HG02840 (cell line): ENCODE data around the gene UNK.
A peak's percentile ranks its signal among the peaks of the same experiment; 100 is the strongest.
"Not testable (repeated sequence)": the region's sequence is repeated elsewhere in the genome, so short reads cannot be mapped to it uniquely, and the experiment has no call there.

Source experiments
- ATAC-seq: cut with Tn5 transposase; IDR thresholded peaks from one replicate; pipeline ENCODE4 v1.9.1; 2021; ENCODE audit warnings: mild to moderate bottlenecking, moderate library complexity, moderate number of reproducible peaks; ENCODE audit not compliant: unreplicated experiment, low FRiP score

The UNK gene

DNA sequence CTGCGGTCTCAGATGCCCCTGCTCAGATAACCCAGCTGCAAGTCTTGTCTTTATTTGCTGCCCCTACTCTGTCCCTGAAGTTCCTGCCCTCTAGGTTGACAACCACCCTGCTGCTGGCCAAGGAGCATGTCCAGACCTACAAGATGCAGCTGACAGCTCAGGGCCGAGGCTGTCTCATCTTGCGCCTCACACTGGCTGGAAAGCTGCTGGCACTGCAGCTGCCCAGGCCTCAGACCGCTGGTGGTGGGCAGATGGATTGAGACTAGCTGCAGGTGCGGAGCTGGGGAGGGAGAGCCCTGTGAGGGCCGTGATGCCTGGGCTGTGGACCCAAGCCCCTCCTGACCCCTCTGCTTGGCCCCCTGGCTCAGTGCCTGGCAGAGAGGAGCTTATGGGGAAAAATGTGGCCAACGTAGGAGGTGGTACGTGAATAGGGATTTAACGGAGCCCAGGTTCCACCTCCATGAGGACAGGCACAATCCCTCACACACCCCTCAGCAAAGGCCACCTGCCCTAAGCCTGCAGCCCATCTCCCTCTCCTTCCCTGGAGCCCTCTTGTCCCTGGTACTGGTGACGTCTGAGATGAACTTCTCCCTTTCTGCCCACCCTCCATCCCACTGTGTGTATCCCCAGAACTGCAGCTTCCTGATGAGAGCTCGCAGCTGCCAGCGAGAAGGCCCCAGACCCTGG is 11.3 kb upstream of the UNK start:
- ATAC-seq = no peak

DNA sequence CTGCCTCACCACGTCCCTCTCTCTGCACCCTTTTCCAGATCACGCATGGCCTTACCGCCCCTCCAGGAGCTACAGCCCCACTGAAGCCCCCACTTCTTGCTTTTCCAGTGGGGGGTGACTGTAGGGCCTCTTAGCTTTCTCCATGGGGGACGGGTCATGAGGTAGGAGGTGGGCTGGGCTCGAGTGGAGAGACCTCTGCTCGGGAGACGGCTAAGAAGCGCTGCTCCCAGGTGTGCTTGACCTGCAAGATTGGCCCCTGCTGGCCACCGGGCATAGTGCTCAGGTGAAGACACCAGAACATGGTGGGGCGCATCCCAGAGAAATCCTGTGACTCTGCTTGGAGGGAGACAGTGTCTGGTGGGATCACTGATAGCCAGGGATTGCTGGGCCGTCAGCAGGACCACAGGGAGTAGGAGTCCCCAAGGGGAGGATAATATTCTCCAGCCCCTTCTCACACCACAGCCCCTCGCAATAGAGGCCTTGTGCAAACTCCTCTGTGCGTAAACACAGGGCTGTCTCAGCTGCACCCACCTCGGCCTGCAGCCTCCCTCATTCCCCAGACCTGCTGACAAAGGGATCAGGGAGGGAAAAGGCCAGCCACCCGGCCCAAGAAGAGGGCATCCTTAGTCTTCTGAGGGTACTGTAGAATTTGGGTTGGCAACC is 10.7 kb upstream of the UNK start:
- no peak for ATAC-seq

DNA sequence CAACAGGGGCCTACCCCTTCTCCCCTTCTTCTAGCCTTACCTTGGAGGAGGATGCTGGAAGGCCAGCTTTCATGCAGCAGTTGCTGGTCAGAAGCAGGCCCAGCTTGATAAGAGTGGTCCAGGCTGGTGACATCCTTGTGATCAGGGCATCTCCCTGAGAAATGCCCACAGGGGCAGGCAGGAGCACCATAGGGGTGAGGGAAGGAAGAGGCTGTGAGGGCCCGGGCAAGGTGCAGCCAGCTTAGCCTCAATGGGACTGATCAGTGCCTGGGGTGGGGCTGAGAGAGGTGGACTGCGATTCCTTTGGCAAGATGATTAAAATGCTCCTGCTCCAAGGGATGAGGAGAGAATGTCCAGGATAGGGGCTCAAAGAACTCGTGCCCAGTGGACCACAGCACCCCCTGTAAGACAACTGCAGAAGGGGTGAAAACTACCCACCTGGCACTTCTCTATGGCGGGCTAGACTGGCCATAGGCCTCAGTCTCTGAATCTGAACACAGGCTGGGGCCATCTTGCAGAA is 10.1 kb upstream of the UNK start:
- ATAC-seq = no peak

DNA sequence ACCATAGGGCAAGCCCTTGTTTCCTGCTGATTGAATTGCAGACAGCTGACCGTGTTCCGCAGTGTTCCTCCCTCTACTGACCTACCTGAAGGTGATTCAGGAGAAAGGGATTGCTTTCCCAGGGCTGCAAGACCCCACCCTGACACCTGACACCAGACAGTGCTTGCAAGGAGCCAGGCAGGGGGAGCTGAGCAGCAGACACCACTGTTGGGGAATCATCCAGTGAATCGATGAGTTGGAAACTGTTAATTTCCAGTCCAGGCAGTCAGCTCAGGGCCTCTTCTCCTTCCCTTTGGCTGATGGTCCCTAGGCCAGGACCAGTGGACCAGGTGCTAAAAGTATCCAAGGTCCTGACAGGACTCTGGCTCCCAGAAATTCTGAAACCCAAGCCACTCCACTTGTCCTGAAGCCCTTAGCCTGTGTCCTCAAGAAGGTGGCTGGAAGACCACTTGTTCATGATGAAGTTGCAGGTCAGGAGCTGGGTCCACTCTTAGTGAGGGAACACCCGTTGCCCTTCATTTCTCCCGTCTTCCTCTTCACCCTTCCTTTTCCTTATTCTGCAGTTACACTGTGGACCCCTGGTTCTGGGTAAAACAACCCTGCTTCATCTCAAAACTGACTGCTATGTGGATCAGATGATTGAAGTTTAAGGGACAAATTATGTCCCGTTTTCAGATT is 9.5 kb upstream of the UNK start:
- ATAC-seq = no peak

DNA sequence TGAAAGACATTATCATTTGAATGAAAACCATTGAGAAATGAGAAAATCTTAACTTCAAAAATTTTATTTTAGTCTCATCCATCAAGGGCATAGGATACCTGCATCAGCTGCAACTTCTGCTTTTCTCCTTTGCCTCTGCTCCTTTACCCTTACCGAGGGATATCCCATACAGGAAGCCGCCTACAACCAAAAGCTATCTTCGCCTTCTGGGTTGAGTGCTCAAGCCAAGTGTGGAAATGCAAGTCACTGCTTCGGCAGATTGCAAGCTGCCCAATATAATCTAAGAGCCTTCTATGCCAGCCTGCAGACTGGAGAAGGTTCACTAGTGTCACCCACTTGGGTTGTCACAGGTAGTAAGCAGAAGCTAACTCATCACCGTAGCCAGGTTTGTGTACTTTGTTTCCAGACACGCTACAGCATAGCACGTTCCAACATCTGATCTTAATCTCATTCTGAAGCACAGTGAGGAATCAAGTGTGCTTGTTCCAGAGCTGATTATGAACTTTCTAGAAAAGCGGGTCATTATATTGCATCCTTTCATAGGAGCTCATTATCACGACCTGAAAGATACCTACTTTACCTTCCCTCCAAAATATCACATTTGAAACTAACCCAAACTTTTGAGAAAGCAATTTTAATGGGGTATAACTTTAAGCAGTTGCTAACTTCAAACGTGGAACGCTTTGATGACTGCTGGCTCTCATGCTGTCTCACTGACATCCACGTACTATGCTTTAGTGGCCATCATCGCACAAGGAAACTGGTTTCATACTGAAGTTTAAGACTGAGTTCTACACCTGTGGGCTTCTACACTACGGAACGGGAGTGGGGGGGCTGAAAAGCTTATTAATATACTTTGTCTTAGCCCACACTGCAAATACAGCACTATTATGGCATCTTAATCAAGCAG is 8.0 kb upstream of the UNK start:
- ATAC-seq = no peak

DNA sequence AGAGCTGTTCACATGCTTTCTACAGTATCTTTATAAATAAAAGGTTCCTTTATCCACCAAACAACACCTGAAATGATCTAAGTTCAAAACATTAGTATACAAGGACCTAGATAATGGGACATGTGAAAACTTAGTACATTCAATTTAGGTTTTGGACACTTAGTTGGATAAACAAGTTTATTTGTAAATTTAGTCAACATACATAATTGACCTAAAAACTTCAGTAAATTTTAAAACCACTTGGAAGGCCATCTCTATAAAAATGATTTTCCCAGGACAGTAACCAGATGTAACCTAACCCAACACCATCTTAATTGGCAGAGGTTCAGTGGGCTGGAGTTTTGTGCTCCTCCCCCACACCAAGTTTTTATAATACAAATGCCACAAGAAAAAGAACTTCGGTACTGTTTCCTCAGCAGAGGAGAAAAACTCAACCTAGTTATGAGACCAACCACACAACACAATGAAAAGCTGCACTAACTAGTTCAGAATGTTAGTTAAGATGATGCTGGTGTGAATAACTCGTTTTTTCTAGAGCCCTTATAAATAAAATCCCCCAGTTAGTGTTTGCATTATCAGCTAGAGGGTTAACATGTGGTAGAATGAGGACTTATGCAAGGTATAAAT is 7.2 kb upstream of the UNK start:
- ATAC-seq = no peak

DNA sequence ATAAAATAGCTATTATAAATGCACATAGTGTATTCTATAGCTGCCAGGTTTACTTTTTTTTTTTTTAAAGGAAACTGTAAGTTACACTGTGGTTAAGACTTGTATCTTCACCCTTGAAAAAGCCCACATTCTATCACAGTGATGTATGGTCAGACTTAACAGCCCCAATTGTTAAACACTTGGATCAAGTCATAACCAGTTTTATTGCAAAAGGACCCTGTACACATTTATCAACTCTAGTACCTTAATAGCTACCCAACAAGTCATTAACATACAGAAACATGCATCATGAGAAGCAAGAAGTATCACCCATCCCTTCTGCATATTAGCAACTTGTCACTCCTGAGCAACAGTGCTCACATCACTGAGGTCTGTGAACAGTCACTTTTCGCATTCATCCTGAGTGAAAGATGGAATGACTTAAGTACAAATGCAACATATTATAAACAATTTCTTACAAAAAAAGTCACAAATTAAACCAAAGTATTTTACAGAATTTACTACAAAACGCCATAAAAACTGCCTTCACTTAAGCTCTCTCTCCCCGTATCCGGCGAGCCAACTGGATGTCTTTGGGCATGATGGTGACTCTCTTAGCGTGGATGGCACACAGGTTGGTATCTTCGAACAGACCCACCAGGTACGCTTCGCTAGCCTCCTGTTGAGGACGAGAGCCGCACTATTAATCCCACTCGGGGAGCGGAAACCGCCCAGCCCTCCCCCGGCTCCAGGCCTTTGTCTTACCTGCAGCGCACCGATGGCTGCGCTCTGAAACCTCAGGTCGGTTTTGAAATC is 6.3 kb upstream of the UNK start:
- ATAC-seq = not testable (repeated sequence)

DNA sequence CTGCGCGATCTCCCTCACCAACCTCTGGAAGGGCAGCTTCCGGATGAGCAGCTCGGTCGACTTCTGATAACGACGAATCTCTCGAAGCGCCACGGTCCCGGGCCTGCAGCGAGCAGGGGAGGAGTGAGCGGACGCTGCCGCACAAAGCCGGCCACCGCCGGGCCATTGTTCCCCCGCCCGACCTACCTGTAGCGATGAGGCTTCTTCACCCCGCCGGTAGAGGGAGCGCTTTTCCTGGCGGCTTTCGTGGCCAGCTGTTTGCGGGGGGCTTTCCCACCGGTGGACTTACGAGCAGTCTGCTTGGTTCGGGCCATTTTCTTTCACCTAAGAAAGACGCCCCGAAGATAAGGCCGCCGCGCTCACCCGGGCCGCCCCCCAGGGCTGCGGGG is 5.8 kb upstream of the UNK start:
- ATAC-seq = no peak

DNA sequence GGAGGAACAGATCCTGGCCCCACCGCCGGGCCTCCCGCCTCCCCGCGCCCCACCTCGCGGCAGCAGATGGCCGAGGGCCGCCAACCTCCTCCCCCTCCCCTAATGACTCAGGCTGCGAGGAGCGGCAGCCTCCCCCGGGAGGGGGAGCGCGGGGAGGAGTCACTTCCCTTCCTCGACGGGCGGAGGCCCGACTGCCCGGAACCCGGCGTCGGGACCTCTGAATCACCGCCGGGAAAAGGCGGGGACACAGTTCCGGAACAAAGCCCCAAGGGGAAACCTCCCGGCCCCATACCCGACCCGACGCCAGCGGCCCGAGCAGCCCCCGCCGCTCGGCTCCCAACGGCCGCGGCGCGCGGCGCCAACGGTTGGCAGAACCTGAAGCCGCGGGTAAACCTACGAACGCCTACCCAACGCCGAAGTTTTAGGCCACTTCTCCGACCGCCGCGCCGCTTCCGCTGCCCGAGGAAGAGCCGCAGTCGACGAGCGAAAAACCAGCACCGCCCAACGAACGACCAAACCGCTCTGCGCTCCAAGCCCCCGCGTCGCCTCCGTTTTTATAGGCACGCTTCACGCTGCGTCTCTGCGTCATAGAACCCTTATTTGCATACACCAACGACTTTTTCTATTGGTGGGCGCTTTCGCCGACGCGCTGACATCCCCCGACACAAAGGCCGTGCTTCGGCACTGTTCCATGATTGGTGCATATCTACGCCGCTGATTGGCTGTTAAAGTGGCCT is 5.2 kb upstream of the UNK start:
- ATAC-seq = peak; percentile 70

DNA sequence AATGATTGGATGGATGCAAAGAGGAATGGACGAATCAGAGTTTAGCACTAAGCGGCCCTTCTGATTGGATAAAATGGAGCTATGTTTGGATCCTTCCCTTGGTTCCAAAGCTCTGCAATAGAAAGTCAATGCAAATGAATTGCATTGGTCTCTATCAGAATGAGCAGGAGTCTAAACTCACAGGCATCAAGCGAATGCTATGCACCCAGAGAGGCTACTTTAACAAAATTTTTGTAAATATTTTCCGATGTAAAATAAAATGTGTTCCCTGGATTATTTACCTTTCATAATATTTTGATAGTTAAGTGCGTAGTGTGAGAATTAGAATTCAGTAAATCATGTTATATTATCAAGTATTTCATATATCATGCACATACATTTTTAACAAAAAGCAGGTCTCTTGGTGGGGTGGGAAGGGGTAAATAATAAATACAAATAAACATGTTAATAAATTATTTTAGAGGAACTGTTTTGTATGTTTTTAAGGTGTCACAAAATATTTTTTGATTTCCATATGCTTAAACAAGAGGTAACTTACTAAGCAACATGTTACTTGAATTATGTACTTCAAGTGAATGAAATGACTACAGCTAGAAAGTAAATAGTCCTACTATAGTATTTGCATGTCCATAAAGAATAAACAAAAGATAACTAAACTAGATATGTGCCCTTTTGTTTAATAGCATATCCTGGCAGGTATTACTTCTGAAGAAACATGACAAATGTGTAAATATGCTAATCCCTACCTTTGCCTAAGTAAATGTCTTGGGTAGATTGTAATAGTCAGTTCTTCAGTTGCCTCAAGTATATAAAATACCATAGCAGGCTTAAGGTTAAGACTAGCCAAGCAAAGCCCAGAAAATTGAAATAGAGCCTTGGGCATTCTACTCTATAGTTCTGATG is 4.4 kb upstream of the UNK start:
- ATAC-seq = no peak

DNA sequence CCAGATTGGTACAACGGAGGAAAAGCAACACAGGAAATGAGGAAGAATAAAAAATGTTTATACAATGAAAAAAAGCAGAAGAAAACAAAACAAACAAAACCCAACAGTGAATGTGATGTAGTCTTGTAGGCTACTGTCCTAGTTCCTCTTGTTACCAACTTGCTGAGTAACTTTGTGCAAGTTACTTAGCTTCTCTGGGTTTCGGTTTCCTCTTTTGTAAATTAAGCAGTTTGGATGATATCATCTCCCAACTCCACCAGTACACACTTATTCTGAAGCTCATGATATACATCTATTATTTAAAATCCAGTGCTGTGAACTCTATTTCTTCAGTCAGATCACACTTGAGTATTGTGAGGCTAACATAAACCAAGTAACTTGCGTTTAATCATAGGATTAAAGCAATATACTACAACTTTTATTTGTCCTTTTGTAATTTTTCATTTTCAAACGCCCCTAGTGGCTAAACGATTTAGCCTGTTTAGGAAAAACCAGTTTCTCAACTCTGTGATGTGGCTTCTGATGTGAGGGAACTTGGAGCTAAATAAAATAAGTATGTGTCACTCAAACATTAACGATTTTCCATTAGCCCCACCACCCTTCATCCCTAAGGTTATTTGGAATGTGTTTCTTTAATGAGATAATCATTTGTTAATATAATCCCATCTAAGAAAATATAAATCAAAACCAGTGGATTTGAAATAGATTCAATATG is 1.4 kb upstream of the UNK start:
- ATAC-seq = no peak

DNA sequence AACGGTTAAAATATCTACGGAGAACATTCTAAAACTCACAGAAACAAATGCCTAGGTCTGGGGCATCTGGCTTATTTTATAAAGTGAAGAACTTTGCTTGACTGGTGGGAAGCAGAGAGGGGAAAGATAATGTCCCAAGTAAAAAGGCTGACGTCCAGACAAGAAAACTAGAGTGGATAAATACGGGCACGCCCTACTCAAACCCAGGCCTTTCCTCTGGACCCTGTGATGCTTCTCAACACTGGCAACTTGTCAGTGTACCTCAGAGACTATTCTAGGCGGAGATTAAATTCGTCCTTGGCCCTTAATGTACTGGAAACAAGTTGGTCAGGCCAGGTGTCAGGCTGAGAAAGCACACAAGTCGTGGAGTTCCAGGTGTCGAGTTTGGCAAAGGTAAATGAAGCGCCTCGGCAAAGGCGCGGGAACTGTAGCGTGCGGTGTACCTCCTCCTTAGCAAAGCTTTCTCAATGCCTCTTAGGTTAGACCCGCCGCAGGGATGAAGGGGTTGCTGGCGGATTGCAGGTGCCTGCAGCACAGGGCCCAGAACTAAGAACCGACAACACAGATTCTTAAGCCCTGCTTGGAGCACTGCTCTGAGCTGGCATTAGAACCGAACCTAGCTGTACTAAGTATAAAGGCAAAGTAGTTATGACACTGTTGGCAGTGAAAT is 668 bp upstream of the UNK start:
- ATAC-seq = no peak

DNA sequence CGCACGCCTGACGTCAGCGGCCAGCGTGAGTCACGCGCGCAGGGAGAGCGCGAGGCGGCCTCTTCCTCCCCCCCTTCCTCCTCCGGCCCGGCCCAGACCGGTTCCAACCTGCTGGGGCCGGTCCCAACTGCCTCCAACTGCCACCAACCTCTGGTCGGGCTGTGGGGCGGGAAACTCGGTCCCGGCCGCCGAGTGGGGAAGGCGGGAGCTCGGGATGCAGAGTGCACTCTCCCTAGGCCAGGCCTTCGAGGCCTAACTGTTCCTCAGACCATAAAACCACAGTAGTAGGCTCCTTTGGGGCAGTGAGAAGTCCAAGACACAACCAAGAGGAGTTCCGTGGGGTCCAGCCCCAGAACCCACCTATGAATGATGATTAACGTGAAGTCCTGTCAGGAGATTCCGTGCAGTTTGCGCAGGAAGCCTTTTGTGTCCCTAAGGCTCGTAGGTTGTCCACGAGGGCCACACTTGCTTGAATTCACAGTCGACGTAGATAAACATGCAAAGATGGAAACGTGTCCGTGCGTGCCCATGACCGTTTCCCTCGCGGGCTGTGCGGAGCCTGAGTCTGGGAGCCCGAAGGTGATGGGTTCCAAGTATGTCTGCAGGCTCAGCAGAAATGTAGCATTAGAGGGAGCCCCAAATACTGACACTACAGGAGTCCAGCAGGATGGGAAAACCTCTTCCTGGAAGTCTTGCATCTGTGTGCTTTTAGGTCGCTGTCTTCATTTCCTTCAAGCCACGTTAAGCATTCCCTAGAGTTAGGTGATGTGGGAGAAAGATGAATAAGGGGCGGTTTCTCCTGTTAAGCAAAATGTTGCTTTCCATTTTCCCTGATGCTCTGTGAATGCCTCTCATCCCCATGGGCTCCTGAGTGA is 647 bp downstream of the UNK start:
- peak; percentile 57 for ATAC-seq

DNA sequence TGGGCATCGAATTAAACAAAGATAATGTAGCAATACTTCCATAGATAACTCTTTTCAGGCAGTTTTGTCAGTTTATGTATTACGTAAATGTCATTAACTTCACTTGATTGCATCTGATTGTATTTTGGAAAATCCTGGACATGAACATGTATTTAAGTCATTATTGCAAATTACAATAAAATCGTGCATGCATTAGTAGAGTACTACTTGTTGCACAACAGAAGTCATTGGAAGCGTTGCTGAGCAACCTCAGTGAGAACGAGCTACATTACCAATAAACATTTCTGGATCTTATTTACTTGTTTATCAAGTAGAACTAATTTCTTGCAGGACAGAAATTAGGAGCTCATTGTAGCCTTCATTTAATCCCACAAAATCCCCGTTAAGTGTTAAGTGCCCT is 6.6 kb downstream of the UNK start:
- no peak for ATAC-seq

DNA sequence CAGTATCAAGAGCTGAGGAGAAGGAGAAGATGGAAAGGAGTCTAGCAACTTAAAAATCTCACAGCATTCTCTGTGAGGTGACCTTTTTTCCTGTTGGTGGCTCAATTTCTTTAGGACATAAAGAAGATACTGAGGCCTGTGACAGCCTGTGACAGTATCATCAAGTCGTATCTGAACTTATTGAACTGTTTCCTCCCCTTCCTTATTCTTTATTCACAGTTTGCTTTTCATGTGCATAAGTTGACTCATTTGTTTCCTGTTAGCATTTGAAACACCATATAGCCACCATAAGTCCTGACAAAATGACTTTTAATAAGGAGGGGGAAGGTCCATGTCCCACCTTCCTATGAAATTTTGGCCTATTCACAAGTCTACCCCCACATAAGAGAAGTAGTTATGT is 8.9 kb downstream of the UNK start:
- no peak for ATAC-seq
